GM21786 (cell line): ENCODE measurements around the gene RNU11.
"Not testable (repeated sequence)": the region's sequence is repeated elsewhere in the genome, so short reads cannot be mapped to it uniquely, and the experiment has no call there.

Experiments used
- ATAC-seq: cut with Tn5 transposase; IDR thresholded peaks from one replicate; pipeline ENCODE4 v1.9.1; 2021; ENCODE audit not compliant: unreplicated experiment

The RNU11 gene

GRCh38 chr1:28648474-28649198 is at the start of gene RNU11:
TSS of gene RNU11 (plus strand) at chr1:28648600.
- peak; percentile 77 for ATAC-seq

GRCh38 chr1:28601696-28602095 is 46.7 kb upstream of the RNU11 start:
- ATAC-seq, result no peak

- no peak for ATAC-seq
These were observed 45.6 kb upstream of the RNU11 start for GRCh38 chr1:28602536-28603439.

- no peak for ATAC-seq
These were observed 44.0 kb upstream of the RNU11 start for GRCh38 chr1:28604411-28604810.

GRCh38 chr1:28604962-28605361 is 43.4 kb upstream of the RNU11 start:
- ATAC-seq, result no peak

- ATAC-seq, result no peak
These were observed 41.6 kb upstream of the RNU11 start for GRCh38 chr1:28606771-28607170.

GRCh38 chr1:28613175-28613574 is 35.2 kb upstream of the RNU11 start:
- ATAC-seq, result no peak

- no peak for ATAC-seq
These were observed 16.7 kb upstream of the RNU11 start for GRCh38 chr1:28631713-28632112.

GRCh38 chr1:28632560-28632959 is 15.8 kb upstream of the RNU11 start:
- ATAC-seq, result no peak

- no peak for ATAC-seq
These were observed 7.6 kb upstream of the RNU11 start for GRCh38 chr1:28640766-28641165.

- peak; percentile 5 for ATAC-seq
These were observed 6.1 kb upstream of the RNU11 start for GRCh38 chr1:28642056-28642846.

GRCh38 chr1:28642847-28643635 is 5.4 kb upstream of the RNU11 start, which contains the start of gene TAF12:
TSS of gene TAF12 (minus strand) at chr1:28643067. CDS start at chr1:28622081, 20,986 bp downstream.
- peak; percentile 75 for ATAC-seq

GRCh38 chr1:28644494-28644893 is 3.9 kb upstream of the RNU11 start:
- ATAC-seq, result no peak

- not testable (repeated sequence) for ATAC-seq
These were observed 3.0 kb upstream of the RNU11 start for GRCh38 chr1:28645406-28645805.

GRCh38 chr1:28646040-28646439 is 2.4 kb upstream of the RNU11 start:
- ATAC-seq, result no peak

- ATAC-seq, result peak; percentile 59
These were observed 359 bp upstream of the RNU11 start for GRCh38 chr1:28648008-28648473.

GRCh38 chr1:28653063-28653462 is 4.7 kb downstream of the RNU11 start:
- ATAC-seq, result not testable (repeated sequence)

GRCh38 chr1:28653870-28654269 is 5.5 kb downstream of the RNU11 start:
- not testable (repeated sequence) for ATAC-seq

- ATAC-seq, result not testable (repeated sequence)
These were observed 7.3 kb downstream of the RNU11 start for GRCh38 chr1:28655448-28656311.
